GM19025 (cell line): ENCODE data around the gene PDGFB.

Experiments
- ATAC-seq: cut with Tn5 transposase; IDR thresholded peaks from one replicate; pipeline ENCODE4 v1.9.1; 2021; ENCODE audit warnings: mild to moderate bottlenecking, low read depth, moderate library complexity; ENCODE audit not compliant: unreplicated experiment

Gene PDGFB

GRCh38 chr22:39241794-39242594 is 2.8 kb downstream of the PDGFB start:
- ATAC-seq = no peak

GRCh38 chr22:39240831-39241793 is 3.7 kb downstream of the PDGFB start:
- ATAC-seq = no peak

GRCh38 chr22:39239561-39240423 is 5.0 kb downstream of the PDGFB start:
- ATAC-seq = no peak

GRCh38 chr22:39238966-39239505 is 5.7 kb downstream of the PDGFB start:
- no peak for ATAC-seq

GRCh38 chr22:39238561-39238960 is 6.2 kb downstream of the PDGFB start:
- ATAC-seq = no peak

GRCh38 chr22:39238101-39238466 is 6.7 kb downstream of the PDGFB start:
- no peak for ATAC-seq

- no peak for ATAC-seq
Observed at GRCh38 chr22:39237318-39238100, 7.3 kb downstream of the PDGFB start.

- no peak for ATAC-seq
Observed at GRCh38 chr22:39236321-39237317, 8.2 kb downstream of the PDGFB start.

GRCh38 chr22:39234867-39235687 is 9.7 kb downstream of the PDGFB start:
- no peak for ATAC-seq

GRCh38 chr22:39234472-39234787 is 10.4 kb downstream of the PDGFB start:
- ATAC-seq = no peak

GRCh38 chr22:39233710-39234471 is 10.9 kb downstream of the PDGFB start:
- no peak for ATAC-seq

- ATAC-seq = no peak
Observed at GRCh38 chr22:39232806-39233709, 11.7 kb downstream of the PDGFB start.

- no peak for ATAC-seq
Observed at GRCh38 chr22:39232246-39232645, 12.5 kb downstream of the PDGFB start.

GRCh38 chr22:39231197-39231950 is 13.4 kb downstream of the PDGFB start:
- no peak for ATAC-seq
